K562 (cell line): Measurements from ENCODE around the gene ERGIC1. TPM values are rescaled to one million over a fixed set of nuclear protein-coding genes. Genes with fewer than 3 reads are reported as not detected.

ENCODE experiments used
- BRD9 ChIP-seq: fragments of 450-650 bp; IDR thresholded peaks from 2 replicates; pipeline ENCODE4 v1.6.1; 2018; ENCODE audit warnings: low read depth; ENCODE audit not compliant: partially characterized antibody
- C11orf30 ChIP-seq: fragments of 450-650 bp; IDR thresholded peaks from 2 replicates; pipeline ENCODE4 v1.6.1; 2016; ENCODE audit warnings: low read depth, mild to moderate bottlenecking
- CC2D1A ChIP-seq: fragments of 450-650 bp; IDR thresholded peaks from 2 replicates; pipeline ENCODE4 v1.6.1; 2017; ENCODE audit warnings: mild to moderate bottlenecking
- ELF4 ChIP-seq: fragments of 450-650 bp; formaldehyde crosslinking; IDR thresholded peaks from 2 replicates; pipeline ENCODE4 v1.4.0; 2022; ENCODE audit warnings: missing genetic modification characterization
- FOS ChIP-seq: IDR thresholded peaks from 3 replicates; pipeline ENCODE4 v1.6.1; 2011; ENCODE audit not compliant: insufficient read length; ENCODE audit errors: extremely low read depth
- GATAD2B ChIP-seq: fragments of 450-650 bp; IDR thresholded peaks from 2 replicates; pipeline ENCODE4 v1.6.1; 2017; ENCODE audit warnings: mild to moderate bottlenecking, borderline replicate concordance
- HIVEP1 ChIP-seq: fragments of 250-450 bp; sonication (Bioruptor Pico); IDR thresholded peaks from 2 replicates; pipeline ENCODE4 v1.4.0; 2020; ENCODE audit warnings: mild to moderate bottlenecking
- KDM1A ChIP-seq, 2 experiments: fragments of 450-650 bp; IDR thresholded peaks; 2 replicates each; pipeline ENCODE4 v1.6.1; 2016; ENCODE audit warnings: mild to moderate bottlenecking in 2 of 2
- MTA3 ChIP-seq: fragments of 450-650 bp; formaldehyde crosslinking; IDR thresholded peaks from 2 replicates; pipeline ENCODE4 v1.6.1; 2017; ENCODE audit warnings: mild to moderate bottlenecking, borderline replicate concordance
- PCBP1 ChIP-seq: fragments of 200-400 bp; formaldehyde crosslinking; IDR thresholded peaks from 2 replicates; pipeline ENCODE4 v1.6.1; 2018; ENCODE audit warnings: mild to moderate bottlenecking, low read depth, low read length; ENCODE audit not compliant: poor library complexity, severe bottlenecking
- RBBP5 ChIP-seq: fragments of 200-600 bp; sonication (generic); IDR thresholded peaks from 2 replicates; pipeline ENCODE4 v1.6.1; 2012; ENCODE audit warnings: borderline replicate concordance, mild to moderate bottlenecking, low read length, control low read depth, inconsistent platforms; ENCODE audit not compliant: insufficient read depth, poor library complexity, severe bottlenecking
- SNRNP70 ChIP-seq: fragments of 200-400 bp; formaldehyde crosslinking; optimal IDR thresholded peaks from 2 replicates; pipeline ENCODE3; 2017; ENCODE audit warnings: low read depth, low read length
- TBL1XR1 ChIP-seq, 2 experiments: IDR thresholded peaks; 2 replicates each; pipeline ENCODE4 v1.6.1; 2012; ENCODE audit warnings: improper control_type of control experiment in 2 of 2, low read length in 2 of 2, mild to moderate bottlenecking in 1 of 2
- TCF3 ChIP-seq: sonication (generic); formaldehyde crosslinking; IDR thresholded peaks from 2 replicates; pipeline ENCODE4 v1.4.0; 2020; ENCODE audit warnings: mild to moderate bottlenecking, missing genetic modification reagents
- ZBED1 ChIP-seq: IDR thresholded peaks from 2 replicates; pipeline ENCODE4 v1.6.1; 2014
- ZNF347 ChIP-seq: fragments of 450-650 bp; formaldehyde crosslinking; IDR thresholded peaks from 2 replicates; pipeline ENCODE4 v1.4.0; 2020; ENCODE audit warnings: low read depth, mild to moderate bottlenecking, moderate library complexity
- ZNF354B ChIP-seq: fragments of 250-450 bp; sonication (Bioruptor Pico); IDR thresholded peaks from 2 replicates; pipeline ENCODE4 v1.4.0; 2020
- polyA plus RNA-seq, 8 experiments: library from polyadenylated mRNA; depleted of rRNA in 4 of 8; stranded (reverse) in 5 of 8; unstranded in 3 of 8; fragments of >200 nt; fragmentation: Nextera tagmentation in 2 of 8; fragmentation: Illumina TruSeq in 1 of 8; extraction: Ambion mirVana in 2 of 8; extraction: Trizol in 1 of 8; gene quantifications; 2 replicates each; pipeline versions ENCODE4 v1.2.1 to v1.2.3, GENCODE V29; 2011 to 2014; ENCODE audit warnings: inconsistent platforms in 1 of 8, missing spikeins in 1 of 8
- total RNA-seq, 7 experiments: library from RNA; depleted of rRNA in 6 of 7; stranded (reverse); fragments of >200 nt in 6 of 7; fragmentation: Illumina TruSeq in 2 of 7; extraction: Trizol in 2 of 7; gene quantifications; 2 replicates each; pipeline versions ENCODE4 v1.2.1 to v1.2.3, GENCODE V29; 2011 to 2021; ENCODE audit warnings: low replicate concordance in 1 of 7
- TF ChIP-seq, protein P1 (sequence below): fragments of 250-450 bp; sonication (Bioruptor Pico); IDR thresholded peaks from 2 replicates; pipeline ENCODE4 v1.5.1; 2021; ENCODE audit warnings: mild to moderate bottlenecking
- TF ChIP-seq, protein P2 (sequence below): fragments of 250-450 bp; sonication (Bioruptor Pico); IDR thresholded peaks from 2 replicates; pipeline ENCODE4 v1.8.0; 2021; ENCODE audit warnings: borderline replicate concordance, mild to moderate bottlenecking, moderate library complexity; ENCODE audit not compliant: poor library complexity, severe bottlenecking
- TF ChIP-seq, protein P3 (sequence below): fragments of 200-800 bp; sonication (Bioruptor generic); IDR thresholded peaks from 2 replicates; pipeline ENCODE4 v1.6.1; 2017; ENCODE audit warnings: missing genetic modification characterization, missing compliant biosample characterization
- TF ChIP-seq, protein P4 (sequence below): sonication (generic); formaldehyde crosslinking; IDR thresholded peaks from 2 replicates; pipeline ENCODE4 v1.9.0; 2022; ENCODE audit warnings: mild to moderate bottlenecking, missing genetic modification reagents
- TF ChIP-seq, protein P5 (sequence below): fragments of 250-450 bp; sonication (Bioruptor Pico); IDR thresholded peaks from 2 replicates; pipeline ENCODE4 v1.8.0; 2022; ENCODE audit warnings: moderate library complexity, mild to moderate bottlenecking, inconsistent platforms
- TF ChIP-seq, protein P6 (sequence below): fragments of 450-650 bp; formaldehyde crosslinking; IDR thresholded peaks from 2 replicates; pipeline ENCODE4 v1.4.0; 2020; ENCODE audit warnings: mild to moderate bottlenecking

The ERGIC1 gene
- total and polyA plus RNA-seq, 9 of the 15 experiments (the other 6 are each of a cell fraction or from before 2014, with no cell fraction given): 5.5 to 68.4 (median 36.4) TPM

DNA sequence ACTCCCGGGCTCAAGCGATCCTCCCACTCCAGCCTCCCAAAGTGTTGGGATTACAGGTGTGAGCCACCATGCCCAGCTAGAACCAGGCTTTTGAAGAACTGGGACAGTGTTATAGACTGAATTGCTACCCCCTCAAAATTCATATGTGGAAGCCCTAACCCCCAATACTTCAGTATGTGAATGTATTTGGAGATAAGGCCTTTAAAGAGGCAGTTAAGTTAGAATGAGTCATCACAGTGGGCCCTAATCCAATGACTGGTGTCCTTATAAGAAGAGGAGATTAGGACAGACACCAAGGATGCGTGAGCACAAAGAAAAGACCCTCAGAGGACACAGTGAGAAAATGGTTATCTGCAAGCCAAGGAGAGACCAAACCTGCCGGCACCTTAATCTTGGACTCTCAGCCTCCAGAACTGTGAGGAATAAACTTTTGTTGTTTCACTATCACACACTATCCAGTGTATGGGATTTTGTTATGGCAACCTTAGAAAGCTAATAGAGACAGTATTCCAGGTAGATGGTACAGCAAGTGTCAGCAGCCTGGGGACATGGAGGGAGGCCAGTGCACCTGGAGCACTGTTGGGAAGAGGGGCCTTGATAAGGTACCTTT, 31.4 kb upstream of the ERGIC1 start (continued):
- TF ChIP-seq CC2D1A (peak; percentile 22; the same call in 1 of the 2 replicates), C11orf30 (peak; percentile 84), MTA3 (peak; percentile 76; the same call in 1 of the 2 replicates), ZNF347 (no peak), ZBED1 (0 out of 2 replicates have a peak, but pooled peaks have one; percentile 30), RBBP5 (no peak), ZNF354B (CRISPR knock-in tag) (no peak), GATAD2B (0 out of 2 replicates have a peak, but pooled peaks have one; percentile 32), BRD9 (no peak), HIVEP1 (no peak), TCF3 (CRISPR knock-in tag) (peak; percentile 78), KDM1A (IDR thresholded peaks at IDR 0.05) (peak; percentile 42 to 79; a peak in 3 of 4 replicates), TBL1XR1 (IDR thresholded peaks at IDR 0.05; ENCODE audit: low read length in 2 of 2) (peak in 1 of 2 experiments; percentile 61; a peak in 2 of 4 replicates), SNRNP70 (no peak), FOS (peak; percentile 77), PCBP1 (no peak), ELF4 (CRISPR knock-in tag) (0 out of 2 replicates have a peak, but pooled peaks have one; percentile 1)
- TF ChIP-seq, protein P1, sequence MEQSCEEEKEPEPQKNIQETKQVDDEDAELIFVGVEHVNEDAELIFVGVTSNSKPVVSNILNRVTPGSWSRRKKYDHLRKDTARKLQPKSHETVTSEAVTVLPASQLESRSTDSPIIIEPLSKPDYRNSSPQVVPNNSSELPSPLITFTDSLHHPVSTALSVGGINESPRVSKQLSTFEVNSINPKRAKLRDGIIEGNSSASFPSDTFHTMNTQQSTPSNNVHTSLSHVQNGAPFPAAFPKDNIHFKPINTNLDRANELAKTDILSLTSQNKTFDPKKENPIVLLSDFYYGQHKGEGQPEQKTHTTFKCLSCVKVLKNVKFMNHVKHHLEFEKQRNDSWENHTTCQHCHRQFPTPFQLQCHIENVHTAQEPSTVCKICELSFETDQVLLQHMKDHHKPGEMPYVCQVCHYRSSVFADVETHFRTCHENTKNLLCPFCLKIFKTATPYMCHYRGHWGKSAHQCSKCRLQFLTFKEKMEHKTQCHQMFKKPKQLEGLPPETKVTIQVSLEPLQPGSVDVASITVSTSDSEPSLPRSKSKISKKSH: no peak
- TF ChIP-seq, protein P2, sequence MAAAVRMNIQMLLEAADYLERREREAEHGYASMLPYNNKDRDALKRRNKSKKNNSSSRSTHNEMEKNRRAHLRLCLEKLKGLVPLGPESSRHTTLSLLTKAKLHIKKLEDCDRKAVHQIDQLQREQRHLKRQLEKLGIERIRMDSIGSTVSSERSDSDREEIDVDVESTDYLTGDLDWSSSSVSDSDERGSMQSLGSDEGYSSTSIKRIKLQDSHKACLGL (CRISPR knock-in tag): no peak
- TF ChIP-seq, protein P3, sequence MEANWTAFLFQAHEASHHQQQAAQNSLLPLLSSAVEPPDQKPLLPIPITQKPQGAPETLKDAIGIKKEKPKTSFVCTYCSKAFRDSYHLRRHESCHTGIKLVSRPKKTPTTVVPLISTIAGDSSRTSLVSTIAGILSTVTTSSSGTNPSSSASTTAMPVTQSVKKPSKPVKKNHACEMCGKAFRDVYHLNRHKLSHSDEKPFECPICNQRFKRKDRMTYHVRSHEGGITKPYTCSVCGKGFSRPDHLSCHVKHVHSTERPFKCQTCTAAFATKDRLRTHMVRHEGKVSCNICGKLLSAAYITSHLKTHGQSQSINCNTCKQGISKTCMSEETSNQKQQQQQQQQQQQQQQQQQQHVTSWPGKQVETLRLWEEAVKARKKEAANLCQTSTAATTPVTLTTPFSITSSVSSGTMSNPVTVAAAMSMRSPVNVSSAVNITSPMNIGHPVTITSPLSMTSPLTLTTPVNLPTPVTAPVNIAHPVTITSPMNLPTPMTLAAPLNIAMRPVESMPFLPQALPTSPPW: peak; percentile 47
- TF ChIP-seq, protein P4, sequence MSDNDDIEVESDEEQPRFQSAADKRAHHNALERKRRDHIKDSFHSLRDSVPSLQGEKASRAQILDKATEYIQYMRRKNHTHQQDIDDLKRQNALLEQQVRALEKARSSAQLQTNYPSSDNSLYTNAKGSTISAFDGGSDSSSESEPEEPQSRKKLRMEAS (CRISPR knock-in tag): no peak
- TF ChIP-seq, protein P5, sequence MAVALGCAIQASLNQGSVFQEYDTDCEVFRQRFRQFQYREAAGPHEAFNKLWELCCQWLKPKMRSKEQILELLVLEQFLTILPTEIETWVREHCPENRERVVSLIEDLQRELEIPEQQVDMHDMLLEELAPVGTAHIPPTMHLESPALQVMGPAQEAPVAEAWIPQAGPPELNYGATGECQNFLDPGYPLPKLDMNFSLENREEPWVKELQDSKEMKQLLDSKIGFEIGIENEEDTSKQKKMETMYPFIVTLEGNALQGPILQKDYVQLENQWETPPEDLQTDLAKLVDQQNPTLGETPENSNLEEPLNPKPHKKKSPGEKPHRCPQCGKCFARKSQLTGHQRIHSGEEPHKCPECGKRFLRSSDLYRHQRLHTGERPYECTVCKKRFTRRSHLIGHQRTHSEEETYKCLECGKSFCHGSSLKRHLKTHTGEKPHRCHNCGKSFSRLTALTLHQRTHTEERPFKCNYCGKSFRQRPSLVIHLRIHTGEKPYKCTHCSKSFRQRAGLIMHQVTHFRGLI: no peak
- TF ChIP-seq, protein P6, sequence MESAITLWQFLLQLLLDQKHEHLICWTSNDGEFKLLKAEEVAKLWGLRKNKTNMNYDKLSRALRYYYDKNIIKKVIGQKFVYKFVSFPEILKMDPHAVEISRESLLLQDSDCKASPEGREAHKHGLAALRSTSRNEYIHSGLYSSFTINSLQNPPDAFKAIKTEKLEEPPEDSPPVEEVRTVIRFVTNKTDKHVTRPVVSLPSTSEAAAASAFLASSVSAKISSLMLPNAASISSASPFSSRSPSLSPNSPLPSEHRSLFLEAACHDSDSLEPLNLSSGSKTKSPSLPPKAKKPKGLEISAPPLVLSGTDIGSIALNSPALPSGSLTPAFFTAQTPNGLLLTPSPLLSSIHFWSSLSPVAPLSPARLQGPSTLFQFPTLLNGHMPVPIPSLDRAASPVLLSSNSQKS (CRISPR knock-in tag): no peak
